OCI-LY3 (cell line): ENCODE data around the gene BBX.

Experiments used
- H2AFZ ChIP-seq: fragments of 200-600, 300-600 bp; shearing (Covaris generic); 2 replicates; pipeline ENCODE4 v1.6.0; 2014; ENCODE audit warnings: antibody characterized with exemption, low read depth, low read length
- H3K27ac ChIP-seq: fragments of 200-600, 300-600 bp; sonication (generic); 2 replicates; pipeline ENCODE4 v1.5.1; 2014; ENCODE audit warnings: mild to moderate bottlenecking, low read length, moderate library complexity, mixed read lengths
- H3K27me3 ChIP-seq: fragments of 200-600, 300-600 bp; sonication (generic); 2 replicates; pipeline ENCODE4 v1.6.1; 2014; ENCODE audit warnings: low read depth, low read length, mixed read lengths
- H3K36me3 ChIP-seq: fragments of 200-600, 300-600 bp; sonication (generic); replicated peaks from 2 replicates; pipeline ENCODE3; 2014; ENCODE audit warnings: low read depth, low read length, mixed read lengths
- H3K4me1 ChIP-seq: fragments of 300-600, 200-600 bp; sonication (generic); 2 replicates; pipeline ENCODE4 v1.6.1; 2014; ENCODE audit warnings: low read length, mixed read lengths
- H3K4me2 ChIP-seq: fragments of 200-600, 300-600 bp; sonication (generic); 2 replicates; pipeline ENCODE4 v1.6.1; 2014; ENCODE audit warnings: low read length, mixed read lengths
- H3K4me3 ChIP-seq: fragments of 300-600, 200-600 bp; sonication (generic); 2 replicates; pipeline ENCODE4 v1.5.1; 2014; ENCODE audit warnings: antibody characterized with exemption, mild to moderate bottlenecking, low read length, moderate library complexity
- H3K79me2 ChIP-seq: fragments of 300-600, 200-600 bp; shearing (Covaris generic); 2 replicates; pipeline ENCODE4 v1.6.1; 2014; ENCODE audit warnings: mild to moderate bottlenecking, low read length, mixed read lengths
- H3K9ac ChIP-seq: fragments of 300-600, 200-600 bp; shearing (Covaris generic); 2 replicates; pipeline ENCODE4 v1.6.0; 2014; ENCODE audit warnings: mild to moderate bottlenecking, low read length, moderate library complexity
- H3K9me3 ChIP-seq: fragments of 200-600, 300-600 bp; shearing (Covaris generic); 2 replicates; pipeline ENCODE4 v1.6.1; 2014; ENCODE audit warnings: low read length, mixed read lengths; ENCODE audit not compliant: insufficient read depth
- H4K20me1 ChIP-seq: fragments of 200-600, 300-600 bp; sonication (generic); 2 replicates; pipeline ENCODE4 v1.6.1; 2016; ENCODE audit warnings: low read length, mixed read lengths; ENCODE audit not compliant: insufficient read depth
- CTCF ChIP-seq: fragments of 200-600, 300-600 bp; sonication (generic); IDR thresholded peaks from 2 replicates; pipeline ENCODE4 v1.5.1; 2014; ENCODE audit warnings: antibody characterized with exemption, low read length, low read depth
- EZH2phosphoT487 ChIP-seq: fragments of 200-600 bp; shearing (Covaris generic); IDR thresholded peaks from 2 replicates; pipeline ENCODE4 v1.6.1; 2018; ENCODE audit warnings: antibody characterized with exemption, mixed run types, low read depth

Gene BBX

GRCh38 chr3:107664614-107665013 is 141.9 kb downstream of the BBX start:
- TF ChIP-seq CTCF (no peak; the same call in 1 of the 2 replicates), EZH2phosphoT487 (no peak)
- Histone ChIP-seq H3K4me1 (peaks cover 20% of the 10 kb centered on the region), H3K79me2 (no peaks in the 10 kb centered on the region), H3K4me3 (no peak overlapping the region), H4K20me1 (0 out of 2 replicates have a peak, but pooled peaks cover 7% of the 10 kb centered on the region), H3K9ac (no peak overlapping the region), H3K27ac (no peak overlapping the region), H2AFZ (no peak overlapping the region), H3K27me3 (no peaks in the 10 kb centered on the region), H3K36me3 (no peaks in the 10 kb centered on the region), H3K4me2 (no peak overlapping the region), H3K9me3 (no peaks in the 10 kb centered on the region)

- Histone ChIP-seq H4K20me1 (0 out of 2 replicates have a peak, but pooled peaks cover 7% of the 10 kb centered on the region), H3K4me3 (no peak overlapping the region), H3K4me1 (peaks cover 20% of the 10 kb centered on the region), H2AFZ (no peak overlapping the region), H3K36me3 (no peaks in the 10 kb centered on the region), H3K4me2 (no peak overlapping the region), H3K79me2 (no peaks in the 10 kb centered on the region), H3K27me3 (no peaks in the 10 kb centered on the region), H3K9me3 (no peaks in the 10 kb centered on the region), H3K9ac (no peak overlapping the region), H3K27ac (no peak overlapping the region)
- TF ChIP-seq EZH2phosphoT487 = no peak
- no peak for TF ChIP-seq CTCF
Measured at GRCh38 chr3:107665351-107665750, 142.6 kb downstream of the BBX start.

- no peak for TF ChIP-seq CTCF
- TF ChIP-seq EZH2phosphoT487 = no peak
- Histone ChIP-seq H3K27ac (no peak overlapping the region), H3K9me3 (no peaks in the 10 kb centered on the region), H3K4me2 (no peak overlapping the region), H3K4me1 (peaks cover 10% of the 10 kb centered on the region), H3K36me3 (no peaks in the 10 kb centered on the region), H3K4me3 (no peak overlapping the region), H3K79me2 (no peaks in the 10 kb centered on the region), H3K27me3 (no peaks in the 10 kb centered on the region), H3K9ac (no peak overlapping the region), H4K20me1 (0 out of 2 replicates have a peak, but pooled peaks cover under 1% of the 10 kb centered on the region), H2AFZ (no peak overlapping the region)
Measured at GRCh38 chr3:107666853-107667252, 144.1 kb downstream of the BBX start.

GRCh38 chr3:107668416-107668815 is 145.7 kb downstream of the BBX start:
- Histone ChIP-seq H3K4me2 (no peak overlapping the region), H3K79me2 (no peaks in the 10 kb centered on the region), H3K9me3 (no peaks in the 10 kb centered on the region), H3K4me3 (no peak overlapping the region), H3K36me3 (no peaks in the 10 kb centered on the region), H3K27me3 (no peaks in the 10 kb centered on the region), H2AFZ (no peak overlapping the region), H3K27ac (no peak overlapping the region), H3K4me1 (peaks cover 8% of the 10 kb centered on the region), H3K9ac (no peak overlapping the region), H4K20me1 (0 out of 2 replicates have a peak, but pooled peaks cover 3% of the 10 kb centered on the region)
- TF ChIP-seq CTCF (no peak), EZH2phosphoT487 (no peak)
